GM18868 (cell line): ENCODE data around the gene PCDH12.

ENCODE experiments used
- ATAC-seq: cut with Tn5 transposase; IDR thresholded peaks from one replicate; pipeline ENCODE4 v1.9.1; 2021; ENCODE audit warnings: mild to moderate bottlenecking, moderate library complexity; ENCODE audit not compliant: unreplicated experiment

The PCDH12 gene

DNA sequence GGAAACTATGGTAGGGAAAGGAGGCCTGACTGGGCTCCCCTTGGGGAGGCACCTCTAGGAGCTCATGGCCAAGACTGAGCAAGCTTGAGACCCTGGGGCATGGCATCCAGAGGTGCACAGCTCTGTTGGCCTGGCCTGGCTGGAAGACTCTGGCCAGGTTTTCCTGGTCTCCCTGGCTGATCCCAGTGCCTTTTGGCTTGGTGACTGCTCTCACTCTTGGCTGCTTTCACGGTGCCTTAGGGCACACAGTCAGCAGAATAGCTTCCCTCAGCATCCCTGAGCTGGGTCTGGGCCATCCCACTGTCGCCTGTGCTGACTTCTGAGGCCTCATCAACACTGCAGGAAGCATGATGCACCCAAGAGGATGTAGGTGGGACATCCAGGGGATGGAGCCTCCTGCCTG is 47.7 kb downstream of the PCDH12 start:
- ATAC-seq: no peak

DNA sequence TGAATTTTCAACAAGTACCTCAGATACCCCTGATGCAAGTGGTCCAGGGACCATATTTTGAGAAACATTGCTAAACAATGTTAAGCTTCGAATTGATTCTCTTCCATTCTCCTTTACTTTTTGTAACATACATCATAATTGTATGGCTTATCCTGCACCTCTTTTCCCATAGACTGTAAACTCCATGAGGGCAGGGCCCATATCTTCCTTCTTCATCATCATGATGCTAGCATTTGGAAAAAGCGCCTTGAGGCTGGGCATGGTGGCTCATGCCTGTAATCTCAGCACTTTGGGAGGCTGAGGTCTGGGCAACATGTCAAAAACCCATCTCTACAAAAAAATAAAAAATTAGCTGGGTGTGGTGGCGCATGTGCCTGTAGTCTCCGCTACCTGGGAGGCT is 48.8 kb downstream of the PCDH12 start:
- ATAC-seq: no peak

DNA sequence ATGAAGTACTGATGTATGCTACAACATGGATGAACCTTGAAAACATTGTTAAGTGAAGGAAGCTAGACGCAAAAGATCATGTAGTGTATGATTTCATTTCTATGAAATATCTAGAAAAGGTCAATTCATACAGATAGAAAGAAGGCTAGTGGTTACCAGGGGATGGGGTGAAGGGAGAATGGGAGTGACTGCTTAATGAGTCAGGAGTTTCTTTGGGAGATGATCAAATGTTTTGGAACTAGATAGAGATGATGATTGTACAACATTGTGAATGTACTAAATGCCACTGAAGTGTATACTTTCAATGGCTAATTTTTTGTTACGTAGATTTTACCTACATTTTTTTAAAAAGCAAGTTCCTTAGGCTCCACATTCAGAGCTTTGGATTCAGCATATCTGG is 49.2 kb downstream of the PCDH12 start:
- ATAC-seq: no peak

DNA sequence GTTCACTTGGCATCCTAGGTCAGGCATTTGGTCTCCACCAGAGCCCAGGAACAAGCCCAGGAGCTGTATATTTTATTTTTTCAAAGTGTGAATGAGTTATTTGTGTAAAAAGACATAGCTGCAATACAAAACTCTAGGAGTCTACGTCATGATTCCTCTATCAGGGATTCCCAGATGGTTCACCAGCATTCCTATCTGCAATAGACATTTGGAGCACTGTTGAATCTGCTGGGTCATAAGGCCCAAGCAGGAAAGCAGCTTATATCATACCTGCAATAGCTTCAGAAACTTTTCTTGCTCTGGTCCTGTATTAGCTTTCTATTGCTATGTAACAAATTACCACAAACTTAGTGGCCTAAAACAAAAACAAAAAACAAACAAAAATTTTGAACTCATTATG is 51.0 kb downstream of the PCDH12 start:
- no peak for ATAC-seq

DNA sequence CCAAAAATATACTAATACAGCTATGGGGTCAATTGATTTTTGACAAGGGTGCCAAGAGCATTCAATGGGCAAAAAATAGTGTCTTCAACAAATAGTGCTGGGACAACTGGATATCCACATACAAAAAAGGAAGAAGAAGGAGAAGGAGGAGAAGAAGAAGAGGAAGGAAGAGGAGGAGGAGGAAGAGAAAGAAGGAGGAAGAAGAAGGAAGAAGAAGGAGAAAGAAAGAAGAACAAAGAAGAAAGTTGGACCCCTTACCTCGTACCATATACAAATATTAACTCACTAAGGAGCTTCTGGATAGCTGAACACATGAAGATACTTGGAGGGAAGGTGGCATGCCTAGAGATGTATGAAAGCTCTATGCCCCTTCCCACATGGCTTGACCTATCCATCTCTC is 51.5 kb downstream of the PCDH12 start:
- no peak for ATAC-seq

DNA sequence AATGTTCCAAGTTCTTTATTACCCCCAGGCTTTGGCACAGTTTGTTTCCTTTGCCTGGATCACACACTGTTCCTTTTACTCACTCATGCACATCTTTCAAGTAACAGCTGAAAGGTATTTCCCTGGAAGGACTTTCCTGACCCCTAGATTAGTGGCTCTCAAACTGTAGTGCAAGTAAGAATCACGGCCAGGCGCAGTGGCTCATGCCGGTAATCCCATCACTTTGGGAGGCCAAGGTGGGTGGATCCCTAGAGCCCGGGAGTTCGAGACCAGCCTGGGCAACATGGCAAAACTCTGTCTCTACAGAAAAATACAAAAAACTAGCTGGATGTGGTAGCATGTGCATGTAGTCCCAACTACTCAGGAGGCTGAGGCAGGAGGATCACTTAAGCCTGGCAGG is 53.5 kb downstream of the PCDH12 start:
- no peak for ATAC-seq

DNA sequence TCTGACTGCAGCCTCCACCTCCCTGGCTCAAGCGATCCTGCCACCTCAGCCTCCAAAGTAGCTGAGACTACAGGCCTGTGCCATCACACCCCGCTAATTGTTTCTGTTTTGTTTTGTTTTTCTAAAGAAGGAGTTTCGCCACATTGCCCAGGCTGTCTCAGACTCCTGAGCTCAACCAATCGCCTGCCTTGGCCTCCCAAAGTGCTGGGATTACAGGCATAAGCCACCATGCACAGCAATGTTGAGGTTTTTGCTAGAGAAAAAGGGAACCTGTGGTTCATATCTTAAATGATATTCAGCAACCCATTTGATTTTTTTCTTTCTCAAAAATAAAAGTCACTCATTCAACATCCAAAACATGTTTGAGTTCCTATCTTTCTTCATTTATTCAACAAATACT is 54.7 kb downstream of the PCDH12 start:
- ATAC-seq: no peak

DNA sequence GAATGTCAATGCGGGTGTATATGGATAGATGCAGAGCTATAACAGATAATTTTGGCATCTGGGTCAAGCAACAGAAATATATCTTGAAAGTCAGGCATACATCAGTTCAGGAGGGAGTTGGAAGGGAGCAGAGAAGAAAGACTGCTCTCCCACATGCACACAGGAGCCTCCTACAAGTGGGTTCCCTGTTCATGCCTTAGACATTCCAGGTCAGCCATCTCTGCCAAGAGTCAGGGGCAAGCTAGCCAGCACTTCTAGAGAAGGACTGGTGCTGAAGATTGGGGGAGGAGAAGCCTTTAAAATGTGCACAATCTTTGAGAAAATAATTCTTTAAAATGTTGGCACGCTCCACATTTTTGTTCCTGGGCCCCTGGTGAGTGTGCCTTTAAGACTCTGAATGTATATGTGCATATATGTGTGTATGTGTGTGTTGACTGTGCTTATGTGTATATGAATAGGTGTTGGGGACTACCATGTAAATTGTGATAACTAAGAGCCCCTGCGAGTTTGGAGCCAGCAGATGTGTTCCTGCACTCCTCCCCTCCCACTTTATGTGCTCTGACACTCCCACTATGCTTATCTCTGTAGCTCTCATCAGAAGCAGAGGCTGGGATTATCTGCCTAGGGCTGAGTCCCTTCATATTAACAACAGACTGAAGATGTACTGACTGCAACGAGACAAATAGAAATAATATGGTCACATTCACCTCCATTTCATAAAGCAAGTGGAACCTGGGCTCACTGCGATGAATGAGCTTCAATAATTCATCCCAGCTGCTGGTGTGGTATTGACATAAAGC is 55.8 kb downstream of the PCDH12 start:
- no peak for ATAC-seq

DNA sequence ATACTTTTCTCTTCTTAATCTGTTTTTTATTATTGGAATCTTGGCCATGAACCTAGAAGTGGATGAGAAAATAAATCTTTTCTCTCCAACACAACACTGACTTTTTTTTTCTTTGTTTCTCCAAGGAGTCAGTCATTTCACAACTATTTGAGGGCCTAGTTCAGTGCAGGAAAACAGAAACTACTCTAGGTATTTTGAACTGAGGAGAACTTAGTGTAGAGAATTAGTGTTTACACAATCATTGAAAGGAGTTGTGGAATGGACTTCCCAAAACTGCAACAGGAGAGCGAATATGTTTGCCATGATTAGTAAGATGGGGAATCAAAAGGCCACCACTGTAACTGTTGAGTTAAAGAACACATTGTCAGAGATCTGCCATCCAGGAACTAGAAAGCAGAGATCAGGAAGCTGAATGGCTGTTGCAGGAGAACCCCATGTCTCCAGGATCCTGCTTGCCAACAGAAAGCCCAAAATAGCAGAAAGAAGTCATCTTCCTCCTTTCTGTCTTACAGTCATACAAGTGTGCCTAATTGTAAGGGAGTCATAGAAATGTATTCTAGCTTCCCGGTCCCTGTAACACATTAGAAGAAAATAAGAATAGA is 59.5 kb downstream of the PCDH12 start:
- ATAC-seq: no peak

DNA sequence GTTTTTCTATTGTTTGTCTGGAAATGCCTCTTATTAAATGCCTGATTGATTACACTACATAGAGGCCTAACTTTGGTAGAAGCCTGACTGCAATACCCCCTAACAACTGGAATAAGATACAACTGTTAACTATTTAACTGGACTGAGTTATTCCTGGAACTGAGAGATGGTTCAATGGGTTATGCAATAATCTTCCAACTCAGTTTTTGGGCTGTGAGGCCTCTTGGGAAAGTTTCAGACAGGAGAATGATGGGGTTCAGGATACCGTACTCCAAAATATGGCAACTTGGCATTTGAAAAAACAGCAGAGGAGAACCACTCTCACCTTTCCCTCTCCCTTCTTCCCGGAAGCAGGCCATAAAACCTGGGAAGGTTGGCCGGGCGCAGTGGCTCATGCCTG is 60.6 kb downstream of the PCDH12 start:
- no peak for ATAC-seq
